ENCODE results near the gene PER2. TPM values are rescaled to one million over a fixed set of nuclear protein-coding genes. Genes with fewer than 3 reads are reported as not detected.

PER2 gene
- total and polyA plus RNA-seq, 2 of the 13 experiments (the other 11 are each of a cell fraction or from before 2014, with no cell fraction given) = 5.1 to 9.4 TPM

- ChIA-PET POLR2A (no interaction called here), CTCF (ENCODE audit: low intra/inter-chr PET ratio, low total read pairs) (no interaction called here)
- 15% methylated on average over 4 of the region's 4 CpGs for WGBS (ENCODE audit: low lambda C conversion rate)
- BruUV-seq (replicated peaks) = no TSS peak
- Histone ChIP-seq H3K36me3 (replicated peaks in 1 of 2; ENCODE audit: control insufficient read depth in 1 of 2, insufficient read depth in 2 of 2, low read length in 2 of 2) (no peaks in the 10 kb centered on the region), H4K20me1 (ENCODE audit: insufficient read depth, low read length) (no peaks in the 10 kb centered on the region), H2AFZ (ENCODE audit: low read length) (no peak overlapping the region), H3K4me1 (ENCODE audit: insufficient read depth, low read length) (peaks cover 12% of the 10 kb centered on the region; the same call in 1 of the 2 replicates), H3K4me2 (ENCODE audit: low read depth, low read length) (no peak overlapping the region), H3K9ac (ENCODE audit: insufficient read depth, low read depth, low read length) (no peak overlapping the region), H3K27me3 (ENCODE audit: control insufficient read depth in 1 of 2, insufficient read depth in 2 of 2, low read length in 2 of 2) (peaks cover 17 to 68% of the 10 kb centered on the region in 2 experiments), H3K9me3 (ENCODE audit: low read length) (no peaks in the 10 kb centered on the region), H3K4me3 (replicated peaks in 1 of 3; ENCODE audit: insufficient read depth in 1 of 3, low read depth in 2 of 3, low read length in 3 of 3) (no peak overlapping the region), H3K27ac (ENCODE audit: extremely low read length, insufficient read depth, low read length) (no peak overlapping the region), H3K79me2 (ENCODE audit: insufficient read depth, low read length) (no peaks in the 10 kb centered on the region)
- intact Hi-C loops (cut with micrococcal nuclease; ENCODE audit: unreplicated experiment) (no loop called here), in situ Hi-C loops (cut with HindIII; ENCODE audit: extremely low pct_ligation_motif_present, low pct_unique_long_range_greater_than_20kb) (no loop called here)
- no peak for ATAC-seq
- DNase-seq (ENCODE audit: low spot score) = no peak
- FAIRE-seq = no peak
- no peak for TF ChIP-seq LBX2 (CRISPR knock-in tag; IDR thresholded peaks at IDR 0.05; ENCODE audit: borderline replicate concordance)
- TF ChIP-seq NBN (conservative IDR thresholded peaks at IDR 0.05) = no peak
- TF ChIP-seq GATAD2A (CRISPR knock-in tag; IDR thresholded peaks at IDR 0.05) = no peak
- TF ChIP-seq SKIL (CRISPR knock-in tag; IDR thresholded peaks at IDR 0.05; ENCODE audit: borderline replicate concordance) = no peak
- no peak for TF ChIP-seq ZNF430 (CRISPR knock-in tag; IDR thresholded peaks at IDR 0.05)
- TF ChIP-seq ZBTB3 (CRISPR knock-in tag; IDR thresholded peaks at IDR 0.05; ENCODE audit: borderline replicate concordance, low read depth) = no peak
- TF ChIP-seq DBP (CRISPR knock-in tag; IDR thresholded peaks at IDR 0.05; ENCODE audit: not compliant biosample characterization) = no peak
- TF ChIP-seq DNMT1 (CRISPR knock-in tag; IDR thresholded peaks at IDR 0.05) = no peak
- TF ChIP-seq ZNF253 (CRISPR knock-in tag; IDR thresholded peaks at IDR 0.05; ENCODE audit: borderline replicate concordance) = no peak
- no peak for TF ChIP-seq ZBTB39 (CRISPR knock-in tag; IDR thresholded peaks at IDR 0.05)
- TF ChIP-seq THRA (CRISPR knock-in tag; IDR thresholded peaks at IDR 0.05; ENCODE audit: borderline replicate concordance) = no peak
- no peak for TF ChIP-seq NFYC (CRISPR knock-in tag; IDR thresholded peaks at IDR 0.05)
- no peak for TF ChIP-seq CREB1 (IDR thresholded peaks at IDR 0.05)
- no peak for TF ChIP-seq CREB1 (CRISPR knock-in tag; IDR thresholded peaks at IDR 0.05)
- no peak for TF ChIP-seq PAWR (CRISPR knock-in tag; IDR thresholded peaks at IDR 0.05; ENCODE audit: borderline replicate concordance)
These were observed 59.7 kb downstream of the PER2 start for GRCh38 chr2:238228700-238229099.
